IMR-90 (cell line): Measurements from ENCODE around the gene CNPY1.

Experiments used
- CEBPB ChIP-seq: IDR thresholded peaks from 2 replicates; pipeline ENCODE4 v1.6.1; 2012; ENCODE audit warnings: low read depth, low read length, improper control_type of control experiment
- CHD1 ChIP-seq: IDR thresholded peaks from 2 replicates; pipeline ENCODE4 v1.6.1; 2012; ENCODE audit warnings: low read depth, low read length, improper control_type of control experiment
- CTCF ChIP-seq: conservative IDR thresholded peaks from 2 replicates; pipeline ENCODE4 v1.5.1; 2012; ENCODE audit warnings: mild to moderate bottlenecking, low read depth, low read length, improper control_type of control experiment
- MAZ ChIP-seq: IDR thresholded peaks from 2 replicates; pipeline ENCODE4 v1.6.1; 2012; ENCODE audit warnings: low read depth, mild to moderate bottlenecking, low read length, improper control_type of control experiment, moderate library complexity, borderline replicate concordance
- NFE2L2 ChIP-seq: fragments of 150-350 bp; IDR thresholded peaks from 2 replicates; pipeline ENCODE4 v1.6.1; 2016; ENCODE audit warnings: low read depth, mild to moderate bottlenecking, low read length
- POLR2A ChIP-seq: IDR thresholded peaks from 2 replicates; pipeline ENCODE4 v1.6.1; 2012; ENCODE audit warnings: mild to moderate bottlenecking, low read depth, low read length
- RFX5 ChIP-seq: IDR thresholded peaks from 2 replicates; pipeline ENCODE4 v1.8.0; 2012; ENCODE audit warnings: low read depth, mild to moderate bottlenecking, low read length, moderate library complexity

- TF ChIP-seq CTCF (no peak), CEBPB (no peak), CHD1 (no peak), RFX5 (no peak), NFE2L2 (no peak), MAZ (no peak), POLR2A (no peak)
Measured at GRCh38 chr7:155530601-155531000, 15.8 kb downstream of the CNPY1 start.
